ENCODE results near the gene GDI1.

Gene GDI1

DNA sequence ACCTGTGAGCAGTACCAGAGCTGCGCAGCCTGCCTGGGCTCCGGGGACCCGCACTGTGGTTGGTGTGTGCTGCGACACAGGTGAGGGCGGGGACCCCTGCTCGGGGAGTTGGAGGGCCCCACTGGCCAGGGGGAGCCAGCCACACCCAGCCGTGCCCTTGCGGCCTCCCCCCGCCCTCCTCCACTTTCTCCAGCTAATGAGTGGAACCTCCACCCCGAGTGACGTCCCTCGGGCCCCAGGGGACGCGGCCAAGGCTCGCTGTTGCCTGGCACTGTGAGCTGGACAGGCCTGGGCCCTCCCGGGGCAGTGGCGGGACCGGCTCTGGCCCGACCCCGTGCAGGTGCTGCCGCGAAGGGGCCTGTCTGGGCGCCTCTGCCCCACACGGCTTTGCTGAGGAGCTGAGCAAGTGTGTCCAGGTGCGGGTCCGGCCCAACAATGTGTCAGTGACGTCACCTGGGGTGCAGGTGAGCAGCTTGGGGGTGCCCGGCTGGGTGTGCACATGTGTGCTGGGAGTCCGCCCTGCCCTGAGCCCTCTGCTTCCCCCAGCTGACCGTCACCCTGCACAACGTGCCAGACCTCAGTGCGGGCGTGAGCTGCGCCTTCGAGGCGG, 26.8 kb downstream of the GDI1 start:
- DNase-seq: no peak
- peaks cover 25% of the 10 kb centered on the region for H3K36me3 ChIP-seq (replicated peaks)
- H3K27me3 ChIP-seq (replicated peaks): no peaks in the 10 kb centered on the region
- in situ Hi-C loops (cut with HindIII; ENCODE audit: low pct_ligation_motif_present, low sequenced_read_pairs): no loop called here
- no peak overlapping the region for H3K27ac ChIP-seq
- H3K4me3 ChIP-seq (ENCODE audit: low read depth, low read length): no peak overlapping the region
- TF ChIP-seq CTCF (IDR thresholded peaks at IDR 0.05; ENCODE audit: low read depth, low read length, missing control alignments): no peak

- no peaks in the 10 kb centered on the region for H3K27me3 ChIP-seq (replicated peaks)
- H3K27ac ChIP-seq: no peak overlapping the region
- in situ Hi-C loops (cut with HindIII; ENCODE audit: low pct_ligation_motif_present, low sequenced_read_pairs): no loop called here
- no peak overlapping the region for H3K4me3 ChIP-seq (ENCODE audit: low read depth, low read length)
- no peak for TF ChIP-seq CTCF (IDR thresholded peaks at IDR 0.05; ENCODE audit: low read depth, low read length, missing control alignments)
- peaks cover 30% of the 10 kb centered on the region for H3K36me3 ChIP-seq (replicated peaks)
- DNase-seq: no peak
These were observed 27.9 kb downstream of the GDI1 start for GRCh38 chrX:154464806-154465365.

GRCh38 chrX:154465601-154466000, 28.6 kb downstream of the GDI1 start:
- no peak overlapping the region for H3K27ac ChIP-seq
- H3K4me3 ChIP-seq (ENCODE audit: low read depth, low read length): no peak overlapping the region
- peaks cover 29% of the 10 kb centered on the region for H3K36me3 ChIP-seq (replicated peaks)
- in situ Hi-C loops (cut with HindIII; ENCODE audit: low pct_ligation_motif_present, low sequenced_read_pairs): no loop called here
- DNase-seq: no peak
- no peaks in the 10 kb centered on the region for H3K27me3 ChIP-seq (replicated peaks)
- TF ChIP-seq CTCF (IDR thresholded peaks at IDR 0.05; ENCODE audit: low read depth, low read length, missing control alignments): no peak

GRCh38 chrX:154466036-154466435, 29.1 kb downstream of the GDI1 start:
- H3K36me3 ChIP-seq (replicated peaks): peaks cover 27% of the 10 kb centered on the region
- no peaks in the 10 kb centered on the region for H3K27me3 ChIP-seq (replicated peaks)
- DNase-seq: no peak
- no peak overlapping the region for H3K27ac ChIP-seq
- H3K4me3 ChIP-seq (ENCODE audit: low read depth, low read length): no peak overlapping the region
- in situ Hi-C loops (cut with HindIII; ENCODE audit: low pct_ligation_motif_present, low sequenced_read_pairs): no loop called here
- TF ChIP-seq CTCF (IDR thresholded peaks at IDR 0.05; ENCODE audit: low read depth, low read length, missing control alignments): no peak

- TF ChIP-seq CTCF (IDR thresholded peaks at IDR 0.05; ENCODE audit: low read depth, low read length, missing control alignments): no peak
- in situ Hi-C loops (cut with HindIII; ENCODE audit: low pct_ligation_motif_present, low sequenced_read_pairs): no loop called here
- H3K36me3 ChIP-seq (replicated peaks): peaks cover 20% of the 10 kb centered on the region
These were observed 30.0 kb downstream of the GDI1 start for GRCh38 chrX:154466907-154467306.

GRCh38 chrX:154467556-154467955, 30.6 kb downstream of the GDI1 start:
- Histone ChIP-seq H3K36me3 (replicated peaks) (peaks cover 20% of the 10 kb centered on the region), H3K27me3 (replicated peaks) (no peaks in the 10 kb centered on the region), H3K27ac (no peak overlapping the region), H3K4me3 (ENCODE audit: low read depth, low read length) (no peak overlapping the region)
- in situ Hi-C loops (cut with HindIII; ENCODE audit: low pct_ligation_motif_present, low sequenced_read_pairs): no loop called here
- TF ChIP-seq CTCF (IDR thresholded peaks at IDR 0.05; ENCODE audit: low read depth, low read length, missing control alignments): no peak
- no peak for DNase-seq

More at GRCh38 chrX:154466907-154467306, 30.0 kb downstream of the GDI1 start:
- Histone ChIP-seq H3K27ac (no peak overlapping the region), H3K27me3 (replicated peaks) (no peaks in the 10 kb centered on the region), H3K4me3 (ENCODE audit: low read depth, low read length) (no peak overlapping the region)
- DNase-seq: no peak

All from brain microvascular endothelial cell (primary cell).